ENCODE measurements around the gene LRRC8B. TPM values are rescaled to one million over a fixed set of nuclear protein-coding genes. Genes with fewer than 3 reads are reported as not detected.

Gene LRRC8B
- total RNA-seq, 1 donor from 2014 or later = 9.8 TPM

- TF ChIP-seq, protein P1, sequence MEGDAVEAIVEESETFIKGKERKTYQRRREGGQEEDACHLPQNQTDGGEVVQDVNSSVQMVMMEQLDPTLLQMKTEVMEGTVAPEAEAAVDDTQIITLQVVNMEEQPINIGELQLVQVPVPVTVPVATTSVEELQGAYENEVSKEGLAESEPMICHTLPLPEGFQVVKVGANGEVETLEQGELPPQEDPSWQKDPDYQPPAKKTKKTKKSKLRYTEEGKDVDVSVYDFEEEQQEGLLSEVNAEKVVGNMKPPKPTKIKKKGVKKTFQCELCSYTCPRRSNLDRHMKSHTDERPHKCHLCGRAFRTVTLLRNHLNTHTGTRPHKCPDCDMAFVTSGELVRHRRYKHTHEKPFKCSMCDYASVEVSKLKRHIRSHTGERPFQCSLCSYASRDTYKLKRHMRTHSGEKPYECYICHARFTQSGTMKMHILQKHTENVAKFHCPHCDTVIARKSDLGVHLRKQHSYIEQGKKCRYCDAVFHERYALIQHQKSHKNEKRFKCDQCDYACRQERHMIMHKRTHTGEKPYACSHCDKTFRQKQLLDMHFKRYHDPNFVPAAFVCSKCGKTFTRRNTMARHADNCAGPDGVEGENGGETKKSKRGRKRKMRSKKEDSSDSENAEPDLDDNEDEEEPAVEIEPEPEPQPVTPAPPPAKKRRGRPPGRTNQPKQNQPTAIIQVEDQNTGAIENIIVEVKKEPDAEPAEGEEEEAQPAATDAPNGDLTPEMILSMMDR (IDR thresholded peaks at IDR 0.05) = no peak
- TF ChIP-seq POLR2AphosphoS5 (IDR thresholded peaks at IDR 0.05; ENCODE audit: insufficient read depth in 1 of 2, low read depth in 1 of 2) (no peak), POLR2A (IDR thresholded peaks at IDR 0.05) (no peak)
- no peaks in the 10 kb centered on the region for H3K9me3 ChIP-seq
- peak overlapping the region; percentile 89 for H3K27ac ChIP-seq
- intact Hi-C loops (cut with DNase I) = loop anchor here (5.0 kb wide), 1 partner anchor 128 kb away; no protein-coding TSS in a partner anchor
- H3K4me3 ChIP-seq = peak overlapping the region; percentile 92 to 96
- H3K36me3 ChIP-seq = no peaks in the 10 kb centered on the region
- DNase-seq (ENCODE audit: extremely low spot score in 2 of 2) = no peak
- peaks cover 11% of the 10 kb centered on the region for H3K4me1 ChIP-seq
- H3K27me3 ChIP-seq = no peaks in the 10 kb centered on the region
Measured at GRCh38 chr1:89633800-89634625, 109.4 kb downstream of the LRRC8B start.

DNA sequence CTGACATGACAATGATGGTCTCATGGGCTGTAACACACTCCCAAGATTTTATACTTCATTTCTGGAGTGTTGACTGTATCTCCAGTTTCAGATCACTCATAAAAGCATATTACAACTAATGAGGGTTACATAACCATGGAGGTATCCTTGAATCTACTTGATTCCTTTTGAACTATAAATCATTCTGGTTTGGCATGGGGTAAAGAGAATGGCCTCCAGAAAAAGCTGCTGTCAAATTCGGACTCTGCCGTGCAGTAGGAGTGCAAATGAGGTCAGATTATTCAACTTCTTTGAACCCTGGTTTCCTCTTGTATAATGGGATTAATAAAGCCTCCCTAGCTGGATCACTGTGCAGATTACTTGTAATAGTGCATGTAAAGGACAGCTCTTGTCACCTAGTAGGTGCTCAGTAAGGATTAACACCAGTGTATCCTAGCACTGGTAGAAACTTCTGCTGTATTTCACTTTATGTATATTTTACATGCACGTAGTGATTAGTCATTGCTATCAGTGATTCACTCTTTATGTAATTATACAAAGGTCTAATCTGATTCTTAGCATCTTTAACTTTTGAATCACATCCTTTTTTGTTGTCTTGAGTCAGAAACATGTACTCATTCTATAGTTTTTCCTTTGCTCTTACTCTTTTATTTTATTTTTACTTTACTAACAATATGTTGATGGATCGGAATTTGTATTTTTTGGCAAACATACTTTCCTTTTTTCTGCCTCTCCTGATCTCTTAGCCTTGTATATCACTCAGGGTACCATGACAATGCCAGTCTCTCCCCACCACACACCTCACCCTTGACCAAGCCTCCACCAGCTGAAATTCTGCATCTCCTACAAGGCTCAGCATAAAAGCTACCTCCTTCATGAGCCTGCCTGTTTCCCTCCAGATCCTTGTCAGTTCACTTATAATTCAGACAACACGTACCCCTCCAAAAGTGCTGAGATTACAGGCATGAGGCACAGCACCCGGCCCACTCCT is 111.5 kb downstream of the LRRC8B start:
- intact Hi-C loops (cut with DNase I) = no loop called here
- Histone ChIP-seq H3K4me3 (no peak overlapping the region), H3K9me3 (no peaks in the 10 kb centered on the region), H3K4me1 (peaks cover 11% of the 10 kb centered on the region), H3K36me3 (no peaks in the 10 kb centered on the region), H3K27me3 (no peaks in the 10 kb centered on the region), H3K27ac (no peak overlapping the region)
- no peak for DNase-seq (ENCODE audit: extremely low spot score in 2 of 2)
- TF ChIP-seq POLR2A (IDR thresholded peaks at IDR 0.05) = no peak
- TF ChIP-seq, protein P1 (IDR thresholded peaks at IDR 0.05) = no peak
- TF ChIP-seq POLR2AphosphoS5 (IDR thresholded peaks at IDR 0.05; ENCODE audit: insufficient read depth in 1 of 2, low read depth in 1 of 2) = no peak

- H3K27ac ChIP-seq = no peak overlapping the region
- H3K27me3 ChIP-seq = no peaks in the 10 kb centered on the region
- no peaks in the 10 kb centered on the region for H3K9me3 ChIP-seq
- H3K4me3 ChIP-seq = no peak overlapping the region
- peaks cover 2% of the 10 kb centered on the region for H3K4me1 ChIP-seq
- TF ChIP-seq POLR2AphosphoS5 (IDR thresholded peaks at IDR 0.05; ENCODE audit: insufficient read depth in 1 of 2, low read depth in 1 of 2) (no peak), POLR2A (IDR thresholded peaks at IDR 0.05) (no peak)
- TF ChIP-seq, protein P1 (IDR thresholded peaks at IDR 0.05) = no peak
- DNase-seq (ENCODE audit: extremely low spot score in 2 of 2) = no peak
- no peaks in the 10 kb centered on the region for H3K36me3 ChIP-seq
- intact Hi-C loops (cut with DNase I) = no loop called here
Measured at GRCh38 chr1:89637496-89637895, 112.9 kb downstream of the LRRC8B start.

DNA sequence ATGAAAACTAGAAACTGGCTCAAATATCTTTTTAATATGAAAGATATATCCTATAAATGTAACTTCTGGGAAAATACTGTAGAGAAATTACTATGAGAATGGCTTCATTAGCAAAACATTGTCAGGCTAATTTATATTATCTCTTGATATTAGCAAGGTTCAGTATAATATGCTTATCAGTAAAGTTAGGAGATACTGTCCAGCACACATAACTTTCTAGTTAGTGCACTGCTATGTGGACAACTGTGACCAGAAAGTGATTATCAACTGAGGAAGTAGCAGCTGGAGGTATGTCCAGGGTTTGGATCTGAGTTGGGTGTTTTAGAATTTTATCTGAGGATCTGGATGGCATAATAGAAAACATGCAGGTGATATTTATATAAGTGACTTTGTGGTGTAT is 115.8 kb downstream of the LRRC8B start:
- Histone ChIP-seq H3K36me3 (no peaks in the 10 kb centered on the region), H3K27me3 (no peaks in the 10 kb centered on the region), H3K27ac (no peak overlapping the region), H3K4me1 (no peaks in the 10 kb centered on the region), H3K9me3 (no peaks in the 10 kb centered on the region), H3K4me3 (no peak overlapping the region)
- DNase-seq (ENCODE audit: extremely low spot score in 2 of 2) = no peak
- TF ChIP-seq POLR2AphosphoS5 (IDR thresholded peaks at IDR 0.05; ENCODE audit: insufficient read depth in 1 of 2, low read depth in 1 of 2) = no peak
- TF ChIP-seq, protein P1 (IDR thresholded peaks at IDR 0.05) = no peak
- no peak for TF ChIP-seq POLR2A (IDR thresholded peaks at IDR 0.05)
- intact Hi-C loops (cut with DNase I) = no loop called here
